NCI-H187 treated with DMSO at 0.1 percent for 48 hours (cell line): ENCODE data around the gene TENM4.

Experiments
- DNase-seq: peaks from one replicate; lab custom pipeline; 2025; lab: John Stamatoyannopoulos, UW

TENM4 gene

GRCh38 chr11:78810559-78811009 is 630.2 kb downstream of the TENM4 start:
- no peak for DNase-seq

GRCh38 chr11:78809931-78810541 is 630.8 kb downstream of the TENM4 start:
- DNase-seq = no peak

DNA sequence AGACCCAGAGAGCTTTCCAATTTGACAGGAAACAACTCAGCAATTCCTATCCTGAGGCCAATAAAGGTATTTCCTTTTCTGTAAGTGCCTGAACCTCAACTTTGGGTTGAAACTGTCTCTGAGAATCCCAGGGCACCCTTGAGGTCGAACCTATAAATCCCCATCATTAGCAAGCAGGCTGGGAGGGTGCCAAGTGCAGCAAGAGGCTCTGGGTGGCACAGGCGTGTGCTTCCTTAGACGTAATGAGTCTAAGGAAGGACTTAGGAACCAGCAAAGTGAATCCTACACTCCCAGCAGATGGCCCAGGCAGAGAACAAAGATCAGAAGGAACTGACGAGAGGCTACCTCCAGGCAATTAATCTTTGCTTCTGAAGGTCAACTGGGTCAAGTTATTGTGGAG is 631.9 kb downstream of the TENM4 start:
- no peak for DNase-seq

DNA sequence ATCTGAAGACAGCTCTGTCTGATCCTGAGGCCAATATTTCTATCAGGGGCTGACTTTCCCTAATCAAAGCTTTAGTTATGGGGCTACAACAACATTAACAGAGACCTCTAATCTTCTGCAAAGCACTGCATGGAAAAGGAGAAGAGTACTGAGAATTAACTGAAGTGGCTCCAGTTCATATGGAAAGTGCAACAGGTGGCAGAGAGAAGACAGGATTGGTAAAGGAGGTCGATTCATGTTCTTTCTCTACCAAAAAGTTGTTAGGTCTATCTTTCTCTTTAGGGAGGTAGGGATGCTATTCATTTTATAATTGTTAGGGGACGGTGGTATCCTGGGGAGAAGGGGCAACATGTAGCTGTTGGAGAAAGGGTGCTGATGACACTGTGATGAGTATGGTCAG is 633.5 kb downstream of the TENM4 start:
- DNase-seq = no peak

DNA sequence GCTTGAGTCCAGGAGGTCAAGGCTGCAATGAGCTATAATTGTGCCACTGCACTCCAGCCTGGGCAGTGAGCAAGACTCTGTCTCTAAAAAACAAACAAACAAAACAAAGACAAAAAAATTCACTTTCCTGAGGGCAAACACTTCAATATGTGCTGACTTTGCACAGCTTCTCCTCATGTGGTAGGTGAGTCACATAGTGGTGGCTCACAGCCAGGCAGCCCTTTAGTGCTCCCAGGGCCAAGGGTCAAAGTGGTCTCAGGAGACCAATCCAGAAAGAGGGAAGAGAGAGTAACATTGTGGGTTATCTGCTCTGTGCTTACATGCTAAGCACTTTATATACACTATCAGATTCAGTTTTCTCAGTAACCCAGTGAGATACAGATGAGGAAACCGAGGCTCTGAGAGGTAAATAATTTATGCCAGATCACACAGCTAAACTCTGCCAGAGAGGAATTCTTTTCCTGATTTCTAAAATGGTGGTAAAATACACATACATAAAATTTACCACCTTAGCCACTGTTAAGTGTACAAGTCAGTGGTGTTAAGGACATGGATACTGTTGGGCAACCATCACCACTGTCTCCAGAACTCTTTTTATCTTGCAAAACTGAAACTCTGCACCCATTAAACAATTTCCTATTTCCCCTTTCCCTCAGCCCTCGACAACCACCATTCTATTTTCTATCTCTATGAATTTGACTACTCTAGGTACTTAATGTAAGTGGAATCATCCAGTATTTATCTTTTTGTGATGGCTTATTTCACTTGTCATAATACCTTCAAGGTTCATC is 634.4 kb downstream of the TENM4 start:
- DNase-seq = no peak

- DNase-seq = no peak
These were observed 635.8 kb downstream of the TENM4 start for GRCh38 chr11:78804991-78805390.

DNA sequence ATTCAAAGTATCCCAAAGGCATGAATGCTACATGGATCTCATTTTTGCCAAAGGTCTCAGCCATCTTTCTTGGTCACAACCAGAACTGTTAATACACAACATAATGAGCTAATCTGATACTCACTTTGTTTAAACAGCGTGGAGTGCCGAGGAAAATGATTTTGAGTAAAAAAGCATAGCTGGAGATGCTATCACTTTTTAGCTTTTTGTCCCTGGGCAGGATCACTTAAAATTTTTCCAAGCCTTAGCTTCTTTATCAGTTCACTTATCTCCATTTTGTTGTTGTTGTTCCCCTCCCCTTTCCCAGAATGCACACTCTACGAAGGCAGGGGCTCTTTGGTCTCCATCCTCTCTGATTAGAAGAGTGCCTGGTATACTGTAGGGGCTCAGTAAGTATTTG is 636.8 kb downstream of the TENM4 start:
- no peak for DNase-seq

- DNase-seq = no peak
These were observed 638.6 kb downstream of the TENM4 start for GRCh38 chr11:78802058-78802761.

GRCh38 chr11:78801161-78801884 is 639.5 kb downstream of the TENM4 start:
- DNase-seq = no peak

DNA sequence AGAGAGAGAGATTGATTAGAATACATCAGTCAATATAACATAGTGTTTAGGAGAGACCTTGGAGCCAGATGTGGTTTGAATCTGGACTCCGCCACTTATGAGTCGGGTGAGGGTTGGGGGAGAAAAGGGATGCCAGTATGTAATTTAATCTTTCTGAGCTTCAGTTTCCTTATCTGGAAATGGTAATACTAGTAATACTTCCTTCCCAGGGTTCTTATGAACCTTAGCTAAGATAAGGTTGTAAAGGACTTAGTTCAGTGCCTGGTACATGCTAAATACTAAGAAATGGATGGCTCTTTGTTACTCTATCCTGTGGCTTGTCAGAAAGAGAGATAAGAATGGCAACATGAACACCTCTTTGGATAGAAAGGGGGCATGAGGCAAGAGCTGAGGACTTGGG is 640.1 kb downstream of the TENM4 start:
- no peak for DNase-seq

DNA sequence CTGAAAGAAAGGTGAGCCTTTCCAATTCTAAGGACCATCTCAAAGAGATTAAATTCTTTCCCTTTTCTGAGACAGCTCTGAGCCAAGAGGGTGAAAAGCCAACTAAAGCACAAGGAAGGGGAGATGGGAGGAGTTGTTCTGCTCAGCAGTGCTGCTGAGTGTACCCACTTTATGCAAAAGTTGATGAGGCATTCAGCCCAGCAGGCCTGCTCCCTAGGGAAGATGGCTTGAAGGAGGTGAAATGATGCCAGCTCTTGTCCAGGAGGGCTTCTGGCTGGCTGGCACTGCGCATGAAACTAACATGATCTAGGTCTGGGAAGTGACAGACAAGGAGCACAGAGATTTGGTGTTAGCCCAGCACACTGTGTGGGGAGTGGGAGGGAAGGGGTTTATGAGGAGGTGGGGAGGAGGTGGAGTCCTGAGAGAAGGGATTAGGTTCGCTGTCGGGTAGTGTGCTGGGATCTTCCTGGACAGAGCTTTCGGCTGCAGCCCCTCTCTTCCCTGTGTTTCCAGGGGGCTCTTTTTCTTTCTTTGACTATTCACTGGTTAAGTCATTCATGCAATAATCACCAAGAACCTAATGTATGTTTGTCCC is 640.6 kb downstream of the TENM4 start:
- DNase-seq = peak; percentile 4

DNA sequence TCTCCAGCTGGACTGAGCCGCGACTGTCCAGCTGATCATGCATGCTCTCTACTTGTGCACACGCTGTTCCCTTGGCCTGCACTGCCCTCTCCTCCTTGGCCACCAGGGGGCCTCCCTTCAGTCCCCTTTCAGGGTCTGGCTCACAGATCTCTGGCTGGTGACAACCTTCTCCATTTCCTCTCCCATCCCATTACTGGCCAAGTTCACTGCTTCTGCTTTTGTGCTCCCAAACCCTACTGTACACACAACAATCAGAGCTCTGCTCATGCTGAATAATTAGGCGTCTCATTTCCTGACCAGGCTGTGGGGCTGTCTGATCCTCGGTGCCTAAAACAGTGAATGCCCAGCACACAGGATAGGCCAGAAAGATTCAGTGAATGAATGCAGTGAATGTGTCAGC is 642.2 kb downstream of the TENM4 start:
- DNase-seq = no peak

DNA sequence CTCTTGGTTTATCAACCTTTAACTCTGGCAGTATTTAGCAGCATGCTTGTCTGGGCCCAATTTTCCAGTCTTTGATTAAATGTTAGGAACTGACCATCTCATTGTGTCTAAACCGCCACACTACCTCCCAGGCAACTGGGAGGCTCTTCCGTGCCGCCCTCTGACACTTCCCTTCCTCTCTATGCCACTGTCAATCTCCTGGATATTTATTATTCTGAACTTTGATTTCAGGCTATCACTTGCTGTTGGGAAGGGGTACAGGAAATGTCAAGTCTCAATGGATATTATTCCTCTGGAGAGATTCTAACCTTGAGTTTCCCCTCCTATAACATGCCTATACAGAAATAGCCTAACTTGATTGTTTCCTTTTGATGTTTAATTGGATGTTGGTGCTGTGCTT is 643.3 kb downstream of the TENM4 start:
- DNase-seq = no peak

- DNase-seq = no peak
These were observed 643.9 kb downstream of the TENM4 start for GRCh38 chr11:78796956-78797355.

DNA sequence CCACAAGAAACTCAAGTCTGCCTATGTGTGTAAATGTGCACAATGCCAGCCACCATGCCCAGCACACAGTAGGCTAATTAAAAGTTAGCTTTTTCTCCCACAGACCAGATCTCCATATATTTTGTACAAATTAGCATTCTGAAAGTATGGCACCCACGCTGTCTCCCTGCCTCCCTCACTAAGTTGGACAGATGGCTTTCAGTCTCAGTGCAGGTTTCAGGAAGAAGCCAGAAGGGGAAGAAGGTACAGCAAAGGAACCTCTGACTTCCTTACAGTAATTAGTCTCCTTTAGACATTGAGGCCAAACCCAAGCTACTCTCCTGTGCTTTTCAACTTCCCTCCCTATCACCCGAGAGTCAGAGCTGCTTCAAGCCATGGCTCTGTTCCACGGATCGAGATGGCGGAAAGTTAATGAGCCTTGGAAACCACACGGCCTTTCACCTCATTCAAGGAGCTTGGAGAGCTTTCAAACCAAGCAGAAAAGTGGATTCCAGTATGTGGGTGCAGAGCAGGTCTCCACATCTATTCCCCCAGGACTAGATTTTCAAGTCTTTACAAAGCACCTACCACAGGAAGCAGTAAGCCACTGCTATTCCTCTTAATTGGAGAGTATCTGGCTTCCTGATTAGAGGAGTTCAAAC is 645.1 kb downstream of the TENM4 start:
- peak; percentile 55 for DNase-seq

DNA sequence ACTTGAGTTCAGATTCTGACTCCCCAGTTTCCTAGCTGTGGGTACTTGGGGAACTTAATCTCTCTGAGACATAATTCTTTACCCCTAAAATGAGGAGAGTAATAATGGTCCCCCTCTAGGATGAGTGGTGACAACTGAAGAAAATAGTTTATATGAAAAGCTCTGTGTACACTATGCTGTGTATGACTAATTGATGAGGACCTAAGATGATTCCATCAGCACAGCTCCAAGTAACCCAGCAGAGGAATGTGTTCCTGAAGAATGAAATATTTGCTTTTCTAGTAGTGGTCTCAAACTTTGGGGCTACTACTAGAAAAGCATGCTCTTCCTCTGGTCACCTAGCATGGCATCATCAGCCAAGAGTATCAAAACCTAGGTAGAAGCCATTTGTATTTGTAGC is 648.9 kb downstream of the TENM4 start:
- no peak for DNase-seq

DNA sequence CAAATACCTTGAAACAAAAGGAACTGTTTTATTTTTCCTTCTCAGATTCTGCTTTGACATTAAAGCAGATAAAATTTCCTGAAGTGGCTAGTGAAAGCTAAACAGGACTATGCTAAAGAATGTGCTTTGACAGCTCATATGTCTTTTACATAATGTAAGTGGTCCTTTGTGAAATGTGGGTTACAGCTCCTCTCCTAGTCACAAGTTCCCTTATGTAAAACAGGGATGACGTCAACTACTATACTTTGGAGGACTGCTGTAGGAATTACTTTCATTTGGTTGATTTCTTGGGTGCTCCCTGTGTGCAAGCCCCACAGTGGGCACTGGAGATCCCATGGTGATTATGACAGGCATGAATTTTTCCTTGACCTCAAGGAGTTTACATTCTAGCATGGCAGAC is 649.6 kb downstream of the TENM4 start:
- no peak for DNase-seq

GRCh38 chr11:78790784-78791183 is 650.0 kb downstream of the TENM4 start:
- DNase-seq = no peak

DNA sequence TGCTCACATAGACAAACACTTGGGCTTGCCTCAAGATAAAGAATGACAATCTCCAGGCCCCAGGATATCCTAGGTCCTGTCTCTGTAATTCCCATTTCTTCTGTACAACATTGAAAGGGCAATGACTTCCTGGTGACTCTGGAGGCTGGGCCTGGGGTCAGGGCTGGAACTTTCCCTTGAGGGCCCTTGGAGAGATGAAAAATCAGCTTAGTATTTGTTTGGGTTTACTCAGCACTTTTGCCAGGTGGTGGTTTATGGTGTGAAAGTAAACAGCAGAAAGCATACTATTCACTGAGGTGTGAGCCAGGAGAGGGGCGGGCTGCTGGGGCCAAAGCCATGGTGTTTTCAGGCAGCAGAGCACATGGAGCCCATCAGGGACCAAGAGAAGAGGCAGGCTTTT is 651.5 kb downstream of the TENM4 start:
- DNase-seq = no peak

DNA sequence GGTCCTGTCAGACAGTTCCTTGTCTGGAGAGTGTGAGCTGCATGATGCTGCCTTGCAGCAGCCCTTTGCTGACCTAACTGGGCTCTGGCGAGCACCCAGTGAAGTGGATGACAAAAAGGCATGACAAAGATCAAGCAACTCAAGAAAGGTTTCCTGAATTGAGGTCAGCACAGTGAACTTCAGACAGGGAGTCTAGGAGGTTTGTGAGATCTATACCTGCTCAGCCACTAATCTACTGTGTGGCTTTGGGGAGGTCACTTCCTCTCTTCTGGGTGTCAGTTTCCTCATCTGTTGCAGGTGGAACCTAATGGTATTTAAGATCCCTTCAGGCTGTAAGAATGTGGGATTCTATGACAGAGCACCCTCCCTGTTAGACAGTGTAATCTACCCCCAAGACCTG is 652.3 kb downstream of the TENM4 start:
- no peak for DNase-seq

- DNase-seq = no peak
These were observed 653.1 kb downstream of the TENM4 start for GRCh38 chr11:78787696-78788095.

DNA sequence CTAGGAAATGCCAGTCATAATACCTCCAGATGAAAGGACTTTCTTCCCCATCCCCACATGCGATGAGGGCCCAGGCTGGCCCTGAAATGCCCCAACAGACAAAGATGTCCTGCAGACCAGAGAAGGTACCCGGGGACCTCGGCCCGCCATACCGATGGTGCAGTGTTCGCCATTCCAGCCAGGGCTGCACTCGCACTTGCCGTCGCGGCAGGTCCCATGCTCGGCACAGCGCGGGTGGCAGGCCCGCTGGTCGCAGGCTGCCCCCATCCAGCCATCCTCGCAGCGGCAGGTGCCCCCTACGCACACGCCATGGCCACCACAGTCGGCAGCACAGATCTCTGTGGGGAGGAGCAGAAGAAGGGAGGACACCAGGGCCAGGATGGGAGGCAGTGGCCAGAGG is 654.1 kb downstream of the TENM4 start:
- no peak for DNase-seq
